Activated B cell treated with CpG ODN at 0.5 μM for 24 hours (primary cell): ENCODE results near the gene PTPN3. TPM values are rescaled to one million over a fixed set of nuclear protein-coding genes. Genes with fewer than 3 reads are reported as not detected.

Source experiments
- ATAC-seq: fragments of 200-7000 bp; cut with Tn5 transposase; one replicate; pipeline ENCODE4 v1.10.0; 2021; ENCODE audit warnings: low read depth, mild to moderate bottlenecking, moderate library complexity
- CTCF ChIA-PET: fragments of 350-600 bp; sonication (Branson Sonifier 250); formaldehyde crosslinking; loops from one replicate; lab custom pipeline; 2021; ENCODE audit warnings: antibody characterized with exemption; lab: Charles Lee
- POLR2A ChIA-PET: fragments of 350-600 bp; sonication (Branson Sonifier 250); formaldehyde crosslinking; loops from one replicate; lab custom pipeline; 2021; ENCODE audit warnings: antibody characterized with exemption; lab: Charles Lee
- DNase-seq: peaks from one replicate; pipeline ENCODE4 v3.0.0; 2022
- H3K27ac Mint-ChIP-seq: one replicate; pipeline ENCODE4 v1.8.0; 2020; ENCODE audit warnings: mixed read lengths
- H3K27me3 Mint-ChIP-seq: one replicate; pipeline ENCODE4 v1.8.0; 2021; ENCODE audit warnings: mixed read lengths
- H3K36me3 Mint-ChIP-seq: one replicate; pipeline ENCODE4 v1.8.0; 2021; ENCODE audit warnings: low read depth, mixed read lengths
- H3K4me1 Mint-ChIP-seq: one replicate; pipeline ENCODE4 v1.8.0; 2021; ENCODE audit warnings: mixed read lengths
- H3K4me3 Mint-ChIP-seq: one replicate; pipeline ENCODE4 v1.8.0; 2020; ENCODE audit warnings: mild to moderate bottlenecking, mixed read lengths
- H3K9me3 Mint-ChIP-seq: one replicate; pipeline ENCODE4 v1.8.0; 2020; ENCODE audit warnings: mixed read lengths
- intact Hi-C: fragments of 100-400 bp; cut with micrococcal nuclease; formaldehyde crosslinking; loops from one replicate; pipeline ENCODE4 v1.15.1; 2024
- total RNA-seq: library from RNA; stranded (reverse); gene quantifications from 2 replicates; pipeline ENCODE4 v1.2.3, GENCODE V29; 2022
- TF ChIP-seq, protein P1 (sequence below): fragments of 200-600 bp; IDR thresholded peaks from one replicate; pipeline ENCODE4 v1.8.0; 2022; ENCODE audit warnings: antibody characterized with exemption, mild to moderate bottlenecking

The PTPN3 gene
- total RNA-seq, 1 donor from 2014 or later, result 0.09 TPM

- ATAC-seq, result no peak
These were observed 169.0 kb downstream of the PTPN3 start for GRCh38 chr9:109328978-109329637.

More at GRCh38 chr9:109328978-109329637, 169.0 kb downstream of the PTPN3 start:
- intact Hi-C loops, result loop anchor here (10.0 kb wide), 2 partner anchors 314 to 1864 kb away; partner anchors contain the start of gene CTNNAL1
- Mint-ChIP-seq H3K27me3 (peaks cover 9% of the 10 kb centered on the region), H3K36me3 (no peaks in the 10 kb centered on the region), H3K4me3 (no peak overlapping the region), H3K27ac (no peak overlapping the region), H3K4me1 (no peaks in the 10 kb centered on the region), H3K9me3 (no peaks in the 10 kb centered on the region)
- TF ChIP-seq, protein P1, sequence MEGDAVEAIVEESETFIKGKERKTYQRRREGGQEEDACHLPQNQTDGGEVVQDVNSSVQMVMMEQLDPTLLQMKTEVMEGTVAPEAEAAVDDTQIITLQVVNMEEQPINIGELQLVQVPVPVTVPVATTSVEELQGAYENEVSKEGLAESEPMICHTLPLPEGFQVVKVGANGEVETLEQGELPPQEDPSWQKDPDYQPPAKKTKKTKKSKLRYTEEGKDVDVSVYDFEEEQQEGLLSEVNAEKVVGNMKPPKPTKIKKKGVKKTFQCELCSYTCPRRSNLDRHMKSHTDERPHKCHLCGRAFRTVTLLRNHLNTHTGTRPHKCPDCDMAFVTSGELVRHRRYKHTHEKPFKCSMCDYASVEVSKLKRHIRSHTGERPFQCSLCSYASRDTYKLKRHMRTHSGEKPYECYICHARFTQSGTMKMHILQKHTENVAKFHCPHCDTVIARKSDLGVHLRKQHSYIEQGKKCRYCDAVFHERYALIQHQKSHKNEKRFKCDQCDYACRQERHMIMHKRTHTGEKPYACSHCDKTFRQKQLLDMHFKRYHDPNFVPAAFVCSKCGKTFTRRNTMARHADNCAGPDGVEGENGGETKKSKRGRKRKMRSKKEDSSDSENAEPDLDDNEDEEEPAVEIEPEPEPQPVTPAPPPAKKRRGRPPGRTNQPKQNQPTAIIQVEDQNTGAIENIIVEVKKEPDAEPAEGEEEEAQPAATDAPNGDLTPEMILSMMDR, result no peak
- POLR2A ChIA-PET, result no interaction called here
- no peak for DNase-seq
- CTCF ChIA-PET, result interaction anchor here (0.6 kb wide), 1 partner anchor 99 kb away, joined by 3 read pairs; no protein-coding TSS in a partner anchor

Other genes with a start within 250 kb of the PTPN3 start
- 5.3 and 6.1 TPM in 2 replicates for gene EPB41L4B, start 177.2 kb downstream of the PTPN3 start, total RNA-seq